NCI-H524 (cell line): ENCODE measurements around the gene ZNF267.
"Not testable (repeated sequence)": the region's sequence is repeated elsewhere in the genome, so short reads cannot be mapped to it uniquely, and the experiment has no call there.

Experiments used
- DNase-seq, 2 experiments: peaks; one replicate each; lab custom pipeline; 2025; lab: John Stamatoyannopoulos, UW

ZNF267 gene

DNA sequence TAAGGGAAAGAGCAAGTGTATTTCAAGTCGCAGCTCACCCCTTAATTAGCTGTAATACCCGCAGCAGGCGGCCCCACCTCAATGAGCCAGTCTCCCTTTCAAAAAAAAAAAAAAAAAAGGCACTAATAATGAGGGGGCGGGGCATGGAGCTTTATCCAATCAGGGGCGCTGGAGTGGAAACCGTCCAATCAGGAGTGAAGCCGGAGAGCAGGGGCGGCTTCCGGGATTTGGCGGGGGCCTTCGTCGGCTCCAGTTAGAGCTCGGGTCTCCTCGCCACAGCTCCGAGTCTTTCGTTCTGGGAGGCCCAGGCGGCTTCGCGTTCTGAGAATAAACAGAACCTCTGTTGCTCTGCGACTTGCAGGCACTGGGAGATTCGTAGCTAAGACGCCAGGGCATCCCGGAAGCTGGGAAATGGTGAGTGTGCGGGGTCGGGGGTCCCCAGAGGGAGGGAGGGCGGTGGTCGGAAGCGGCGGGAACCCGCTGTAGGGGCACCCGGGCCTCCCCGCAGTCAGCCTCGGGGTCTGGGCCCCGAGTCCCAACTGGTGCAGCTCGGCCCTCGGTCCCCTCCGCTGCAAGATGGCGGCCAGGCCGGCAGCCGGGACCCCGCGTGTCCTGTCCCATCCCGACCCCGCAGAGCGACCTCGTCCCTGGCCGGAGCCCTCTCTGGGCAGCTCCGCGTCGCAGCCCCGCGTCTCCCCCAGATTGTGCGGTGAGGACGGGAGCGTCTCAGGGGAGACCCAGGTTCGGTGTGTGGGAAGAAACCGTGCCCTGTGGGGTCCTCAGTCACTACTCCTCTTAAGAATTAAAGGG lies at the start of gene ZNF267:
ZNF267 (plus strand) TSS at position 252 of the 810 bp plus-strand sequence; CDS start at position 412, 160 bp downstream.
- peak; percentile 95 to 96 for DNase-seq

DNA sequence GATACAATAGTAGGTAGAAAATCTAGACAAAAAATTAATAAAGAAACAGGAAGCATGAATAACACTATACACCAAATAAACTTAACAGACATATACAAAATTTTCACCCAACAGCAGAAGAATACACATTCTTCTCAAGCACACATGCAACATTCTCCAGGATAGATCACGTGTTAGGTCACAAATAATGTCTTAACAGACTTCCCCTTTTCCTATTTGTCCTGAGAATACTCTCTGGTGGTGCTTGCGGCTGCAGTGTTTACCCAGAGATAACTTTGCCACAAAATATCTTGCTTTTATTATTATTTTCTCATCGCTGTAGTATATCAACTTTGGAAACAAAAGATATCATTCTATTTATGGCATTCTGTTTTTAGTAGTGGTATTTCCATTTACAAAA lies 40.6 kb upstream of the ZNF267 start:
- no peak for DNase-seq

DNA sequence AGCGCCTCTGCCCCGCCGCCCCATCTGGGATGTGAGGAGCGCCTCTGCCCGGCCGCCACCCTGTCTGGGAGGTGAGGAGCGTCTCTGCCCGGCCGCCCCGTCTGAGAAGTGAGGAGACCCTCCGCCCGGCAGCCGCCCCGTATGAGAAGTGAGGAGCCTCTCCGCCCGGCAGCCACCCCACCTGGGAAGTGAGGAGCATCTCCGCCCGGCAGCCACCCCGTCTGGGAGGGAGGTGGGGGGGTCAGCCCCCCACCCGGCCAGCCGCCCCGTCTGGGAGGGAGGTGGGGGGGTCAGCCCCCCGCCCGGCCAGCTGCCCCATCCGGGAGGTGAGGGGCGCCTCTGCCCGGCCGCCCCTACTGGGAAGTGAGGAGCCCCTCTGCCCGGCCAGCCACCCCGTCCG lies 37.2 kb upstream of the ZNF267 start:
- not testable (repeated sequence) for DNase-seq

DNA sequence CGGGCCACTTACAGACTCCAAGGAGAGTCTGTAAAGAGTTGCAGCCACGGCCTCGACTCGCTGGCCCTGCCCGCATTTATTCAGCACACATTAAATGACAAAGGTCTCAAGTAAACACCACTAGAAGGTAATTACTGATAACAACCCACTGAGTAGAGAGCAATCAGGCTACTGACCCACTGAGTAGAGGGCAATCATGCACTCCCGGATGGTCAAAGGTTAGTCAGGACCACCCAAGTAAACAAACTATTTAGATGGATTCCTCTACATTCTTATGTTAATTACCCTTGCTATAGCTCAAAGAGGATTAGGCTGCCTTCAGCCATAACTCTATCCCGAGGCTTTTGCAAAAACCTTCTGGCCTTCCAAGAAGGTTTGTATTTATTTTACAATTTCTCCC lies 30.7 kb upstream of the ZNF267 start:
- DNase-seq = no peak

DNA sequence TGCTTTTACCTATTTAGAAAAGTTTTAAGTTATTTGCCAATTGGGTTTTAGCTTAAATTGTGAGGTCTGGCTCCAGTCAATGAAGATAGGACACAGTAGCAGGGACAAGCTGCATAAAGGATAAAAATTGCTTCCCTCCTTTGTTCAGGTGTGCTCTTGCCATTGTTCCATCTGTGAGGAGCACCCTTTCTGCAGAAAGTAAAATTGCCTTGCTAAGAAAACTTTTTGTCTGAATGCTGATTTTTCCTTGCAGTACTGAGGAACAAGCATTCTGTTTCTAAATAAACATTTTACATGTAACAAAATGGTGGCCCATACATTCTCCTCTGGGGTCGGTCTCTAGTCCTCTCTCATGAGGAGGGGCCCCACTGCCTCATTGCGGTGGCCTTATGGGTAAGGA lies 25.0 kb upstream of the ZNF267 start:
- not testable (repeated sequence) for DNase-seq

DNA sequence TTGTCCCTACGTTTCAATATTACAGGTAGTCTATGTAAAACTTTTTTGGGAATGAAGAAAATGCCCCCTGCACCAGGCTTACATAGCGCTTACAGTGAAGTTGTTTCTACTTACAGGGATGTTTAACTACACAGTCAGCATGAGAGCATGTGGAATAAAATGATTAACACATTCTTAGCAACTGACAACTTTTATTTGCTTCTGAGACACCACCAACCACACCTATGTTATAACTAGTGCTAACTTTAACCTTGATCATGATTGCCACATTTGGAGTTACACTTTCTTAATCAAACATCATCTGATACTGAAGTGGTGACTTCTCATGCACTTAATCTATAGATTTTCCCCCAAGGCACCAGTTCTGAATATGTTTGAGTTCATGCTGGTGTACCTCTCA lies 20.3 kb upstream of the ZNF267 start:
- DNase-seq = no peak

DNA sequence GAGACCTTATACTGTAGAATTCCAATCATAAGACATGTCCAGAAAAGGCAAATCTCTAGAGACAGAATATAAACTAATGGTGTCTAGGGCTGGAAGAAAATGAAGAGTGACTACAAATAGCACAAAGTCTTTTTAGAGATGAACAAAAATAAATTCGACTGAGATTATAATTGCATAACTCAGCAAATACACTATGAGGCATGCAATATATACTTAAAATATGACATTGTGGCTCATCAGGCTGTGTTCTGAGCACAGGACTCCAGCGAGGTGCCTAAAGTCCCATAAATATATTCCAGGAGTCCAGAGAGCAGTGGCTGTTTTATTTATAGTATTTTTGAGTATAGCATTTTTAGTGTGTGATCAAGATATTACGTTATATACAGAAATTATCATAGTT lies 13.1 kb upstream of the ZNF267 start:
- DNase-seq = no peak

DNA sequence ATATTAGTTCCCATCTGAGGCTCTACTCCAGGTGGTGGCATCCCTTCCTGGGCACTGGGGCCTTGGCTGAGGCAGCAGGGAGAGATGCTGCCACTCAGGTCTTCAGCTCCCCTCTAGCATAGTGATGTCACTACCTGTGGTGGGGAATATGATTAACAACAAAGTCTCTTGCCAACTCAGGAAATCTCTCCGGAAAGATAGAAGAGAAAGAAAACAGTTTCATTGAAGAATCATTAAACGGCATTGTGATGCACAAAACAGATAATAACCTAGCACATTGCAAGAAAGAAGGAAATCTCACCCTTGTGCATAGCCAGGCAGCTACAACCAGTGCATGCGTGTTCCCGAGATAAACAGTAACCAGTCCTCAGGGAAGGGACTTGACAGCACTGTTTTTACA lies 12.2 kb upstream of the ZNF267 start:
- no peak for DNase-seq

DNA sequence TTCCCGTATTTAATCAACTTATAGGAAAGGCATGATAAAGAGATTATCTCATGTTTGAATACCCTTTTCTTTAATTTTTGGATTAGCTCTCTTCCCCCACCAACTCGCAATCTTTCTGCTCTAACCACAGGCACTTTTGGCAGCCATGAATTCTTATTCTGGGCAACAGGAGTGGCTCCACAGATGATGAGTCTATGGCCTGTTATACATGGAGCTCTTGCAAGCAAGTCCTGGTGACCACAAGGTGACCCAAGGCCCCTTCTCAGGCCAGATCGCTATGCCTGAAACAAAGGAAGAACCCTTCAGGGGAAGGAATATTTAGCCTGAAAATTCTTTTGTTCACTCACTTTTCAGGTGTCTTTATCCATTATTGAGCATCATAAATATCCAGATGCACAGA lies 10.8 kb upstream of the ZNF267 start:
- no peak for DNase-seq

DNA sequence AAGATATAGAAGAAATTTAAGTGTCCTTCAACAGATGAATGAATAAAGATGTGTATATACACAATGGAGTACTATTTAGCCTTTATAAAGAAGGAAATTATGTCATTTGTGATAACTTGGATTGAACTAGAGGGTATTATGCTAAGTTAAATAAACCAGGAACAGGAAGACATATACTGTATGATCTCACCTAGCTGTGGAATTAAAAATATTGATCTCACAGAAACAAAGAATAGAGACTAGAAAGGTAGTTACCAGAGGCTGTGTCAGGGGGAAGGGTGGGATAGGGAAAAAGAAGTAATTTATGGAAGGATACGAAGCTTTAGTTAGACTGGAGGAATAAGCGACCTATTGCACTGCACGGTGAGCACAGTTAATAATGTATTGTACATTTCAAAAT lies 5.4 kb upstream of the ZNF267 start:
- no peak for DNase-seq

DNA sequence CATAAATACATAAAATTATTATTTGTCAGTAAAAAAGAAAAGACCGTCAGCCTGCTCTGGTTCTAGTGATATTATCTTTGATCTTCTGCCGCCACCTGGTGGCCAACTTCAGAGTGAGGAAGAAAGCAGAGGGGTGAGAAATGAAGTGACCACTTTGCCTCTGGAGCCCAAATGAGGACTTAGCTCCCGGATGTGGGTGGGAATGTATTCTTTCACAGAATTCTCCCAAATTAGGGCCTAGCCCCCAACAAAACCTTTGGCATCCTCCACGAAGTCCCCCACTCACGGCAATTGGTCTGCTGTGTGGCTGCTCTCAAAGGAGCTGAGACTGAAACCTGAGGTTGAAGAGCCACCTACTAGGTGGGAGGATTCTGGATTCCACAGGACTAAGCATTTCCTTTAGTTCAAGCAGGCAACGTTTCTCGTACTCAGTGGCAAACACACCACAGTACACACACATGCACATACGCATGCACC lies 4.9 kb upstream of the ZNF267 start:
- peak; percentile 54 to 73 for DNase-seq

DNA sequence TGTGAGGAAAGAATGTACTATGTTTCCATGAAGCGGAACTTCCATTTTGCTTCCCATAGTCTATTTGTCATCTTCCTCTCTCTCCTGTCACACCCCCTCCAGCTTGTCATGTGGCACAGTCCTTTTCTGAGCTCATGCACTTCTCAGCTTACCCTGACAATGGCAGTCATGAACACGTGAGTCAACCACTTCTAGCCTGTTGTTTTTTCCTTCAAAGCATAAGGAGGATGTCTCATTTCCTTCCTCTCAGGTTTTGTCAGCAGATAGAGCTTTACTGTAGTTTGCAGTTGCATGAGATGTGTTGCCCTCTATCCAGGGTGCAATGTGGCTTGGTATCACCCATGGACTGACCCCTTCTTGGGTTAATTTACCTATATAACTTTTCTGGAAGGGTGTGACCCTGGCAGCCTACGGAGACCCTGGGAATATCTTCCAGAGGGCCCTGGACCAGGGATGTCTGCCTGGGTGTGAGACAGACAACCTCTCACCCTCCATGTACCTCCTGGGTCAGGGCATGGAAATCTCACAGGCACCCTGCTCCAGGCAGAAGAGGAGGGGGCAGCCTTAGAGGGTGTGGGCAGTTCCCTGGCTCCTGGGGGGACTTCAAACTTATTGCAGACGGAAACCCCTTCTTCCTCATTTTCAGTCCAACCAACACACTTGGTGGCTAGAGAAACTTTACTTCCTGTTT lies 4.0 kb upstream of the ZNF267 start:
- no peak for DNase-seq

DNA sequence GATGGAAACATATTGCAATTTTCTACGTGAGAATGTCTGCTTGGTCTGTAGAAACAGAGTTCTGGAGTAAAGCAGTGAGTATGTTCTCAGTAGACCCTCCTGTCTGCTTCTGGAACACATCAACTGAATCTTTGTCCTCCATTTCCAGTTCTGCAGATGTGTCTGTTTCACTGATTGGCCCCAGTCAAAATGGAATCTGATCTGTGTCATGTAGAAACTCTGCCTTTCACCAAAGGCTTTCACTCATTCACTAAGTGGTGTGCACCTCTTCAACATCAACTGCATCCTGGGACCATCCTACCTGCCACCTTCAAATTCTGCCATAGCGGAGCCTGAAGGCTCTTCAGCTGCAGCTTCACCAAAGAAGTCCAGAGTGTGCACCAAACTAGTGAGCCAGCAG lies 2.8 kb upstream of the ZNF267 start:
- no peak for DNase-seq

DNA sequence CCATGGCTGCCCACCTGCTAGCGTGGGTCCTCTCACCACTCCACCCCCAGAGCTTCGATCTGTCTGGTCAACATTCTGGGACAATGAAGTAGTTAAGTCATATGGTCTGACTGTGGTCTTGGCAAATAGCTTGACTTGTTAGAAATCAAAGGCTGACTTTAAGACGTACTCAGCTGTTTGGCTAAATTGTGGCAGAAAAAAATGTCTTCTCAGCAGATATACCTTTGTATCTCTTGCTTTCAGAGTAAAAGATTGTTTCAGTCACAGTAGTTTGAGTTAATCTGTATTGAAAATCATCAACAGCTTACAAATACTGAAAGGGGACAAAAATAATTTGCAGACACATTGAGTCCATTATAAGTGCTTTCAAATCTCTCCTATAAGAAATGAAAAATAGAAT lies 2.1 kb upstream of the ZNF267 start:
- DNase-seq = no peak

DNA sequence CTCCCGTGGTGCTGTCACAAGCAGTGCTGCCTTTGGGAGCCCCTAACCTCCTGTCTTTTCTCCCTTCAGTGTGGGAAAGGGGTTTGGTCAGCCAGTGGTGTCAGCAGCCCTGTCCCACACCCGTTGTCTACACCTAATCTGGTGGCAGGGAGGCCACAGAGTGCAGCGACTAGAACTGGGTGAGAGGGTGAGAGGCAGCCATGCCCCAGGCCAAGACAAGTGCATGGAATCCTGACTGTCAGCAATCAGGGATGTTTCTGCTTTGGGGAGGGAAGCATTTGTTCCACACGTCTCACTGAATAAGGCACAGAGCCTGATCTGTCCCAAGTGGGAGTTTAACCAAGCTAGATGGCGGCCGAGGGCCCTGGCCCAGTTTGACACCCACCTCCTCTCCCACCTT lies 1.4 kb upstream of the ZNF267 start:
- no peak for DNase-seq

DNA sequence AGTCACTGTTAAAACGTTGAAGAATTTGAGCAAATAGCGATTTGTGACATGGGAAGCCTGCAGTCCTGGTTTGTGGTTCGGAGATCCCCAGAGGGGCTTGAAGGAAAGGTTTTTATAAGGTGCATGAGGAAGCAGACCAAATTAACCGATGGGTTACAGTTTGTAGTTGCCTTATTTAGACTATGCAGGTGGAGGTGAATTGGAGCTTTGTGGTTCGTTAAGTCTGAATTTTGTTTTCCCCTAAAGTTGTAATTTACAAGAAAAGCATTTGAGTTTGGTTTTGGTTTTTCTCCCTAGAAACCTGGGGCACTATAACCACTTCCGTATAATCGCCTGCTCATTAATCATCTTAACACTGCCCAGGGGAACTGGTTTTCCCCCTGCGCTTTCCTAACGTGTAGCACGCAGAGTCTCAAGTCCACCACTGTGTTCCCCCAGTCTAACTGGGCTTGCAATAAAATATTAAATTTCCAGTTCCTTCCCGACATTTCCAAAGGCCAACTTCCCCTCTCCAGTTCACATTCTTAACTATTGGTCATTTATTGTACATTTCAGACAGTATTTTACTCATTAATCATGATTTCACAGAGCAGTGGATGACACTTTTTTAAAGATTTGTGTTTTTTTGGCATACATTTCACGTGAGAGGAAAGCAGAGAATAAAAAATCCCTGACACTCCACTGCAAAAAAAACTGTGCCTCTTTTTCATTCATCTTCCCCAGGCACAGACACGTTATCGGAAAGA lies 932 bp downstream of the ZNF267 start:
- DNase-seq = peak in 1 of 2 experiments; percentile 47

DNA sequence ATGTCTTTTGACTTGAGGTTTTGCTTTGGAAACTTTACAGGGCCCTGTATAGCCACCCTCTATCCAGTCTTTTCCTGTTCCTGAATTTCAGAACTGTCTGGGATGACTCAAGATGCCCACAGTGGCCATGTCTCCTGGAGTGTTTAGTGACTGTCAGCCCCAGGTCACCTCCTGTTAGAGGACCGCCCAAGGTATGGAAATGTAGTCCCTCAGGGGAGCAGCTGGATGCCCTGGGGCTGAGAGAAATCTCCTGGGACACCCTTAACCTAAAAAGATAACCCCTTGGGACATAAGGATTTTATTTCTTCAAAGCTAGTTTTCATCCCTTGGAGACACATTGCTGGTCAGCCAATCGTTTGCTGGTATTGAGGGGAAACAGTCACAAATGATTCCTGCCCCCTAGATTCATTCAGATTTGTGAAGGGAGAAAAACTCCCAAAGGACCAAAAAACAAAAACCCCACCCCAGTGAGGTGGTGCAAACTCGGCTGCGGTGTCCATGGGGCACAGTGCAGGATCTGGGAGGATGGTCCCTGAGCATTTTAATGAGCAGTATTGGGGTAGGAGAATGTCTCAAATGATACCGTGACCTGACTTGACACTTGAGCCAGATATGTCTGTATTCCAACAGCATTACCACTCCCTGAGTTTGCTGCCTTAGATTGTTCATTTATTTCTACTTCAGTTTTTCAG lies 1.7 kb downstream of the ZNF267 start:
- DNase-seq = no peak

DNA sequence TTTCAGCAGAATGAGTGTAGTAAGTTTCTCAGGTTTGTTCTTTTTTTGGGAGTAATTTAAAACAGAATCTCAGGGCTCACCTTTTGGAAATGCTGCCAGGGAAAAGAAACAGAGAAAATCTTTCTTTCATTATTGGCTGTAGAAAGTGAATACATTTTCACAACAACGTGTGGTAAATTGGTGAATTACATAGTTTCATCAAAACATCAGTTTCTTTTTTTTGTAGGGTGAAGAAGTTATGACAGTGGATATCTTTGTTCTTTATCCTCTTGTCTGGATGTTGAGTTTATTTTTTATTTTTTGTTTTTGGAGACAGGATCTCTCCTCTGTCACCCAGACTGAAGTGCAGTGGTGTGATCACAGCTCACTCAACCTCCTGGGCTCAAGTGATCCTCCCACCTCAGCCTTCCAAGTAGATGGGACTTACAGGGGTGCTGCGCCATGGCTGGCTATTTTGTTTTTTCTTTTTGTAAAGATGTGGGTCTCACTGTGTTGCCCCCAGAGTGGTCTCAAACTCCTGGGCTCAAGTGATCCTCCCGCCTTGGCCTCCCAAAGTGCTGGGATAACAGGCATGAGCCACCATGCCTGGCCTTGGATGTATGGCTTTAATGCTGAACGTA lies 2.4 kb downstream of the ZNF267 start:
- DNase-seq = no peak

DNA sequence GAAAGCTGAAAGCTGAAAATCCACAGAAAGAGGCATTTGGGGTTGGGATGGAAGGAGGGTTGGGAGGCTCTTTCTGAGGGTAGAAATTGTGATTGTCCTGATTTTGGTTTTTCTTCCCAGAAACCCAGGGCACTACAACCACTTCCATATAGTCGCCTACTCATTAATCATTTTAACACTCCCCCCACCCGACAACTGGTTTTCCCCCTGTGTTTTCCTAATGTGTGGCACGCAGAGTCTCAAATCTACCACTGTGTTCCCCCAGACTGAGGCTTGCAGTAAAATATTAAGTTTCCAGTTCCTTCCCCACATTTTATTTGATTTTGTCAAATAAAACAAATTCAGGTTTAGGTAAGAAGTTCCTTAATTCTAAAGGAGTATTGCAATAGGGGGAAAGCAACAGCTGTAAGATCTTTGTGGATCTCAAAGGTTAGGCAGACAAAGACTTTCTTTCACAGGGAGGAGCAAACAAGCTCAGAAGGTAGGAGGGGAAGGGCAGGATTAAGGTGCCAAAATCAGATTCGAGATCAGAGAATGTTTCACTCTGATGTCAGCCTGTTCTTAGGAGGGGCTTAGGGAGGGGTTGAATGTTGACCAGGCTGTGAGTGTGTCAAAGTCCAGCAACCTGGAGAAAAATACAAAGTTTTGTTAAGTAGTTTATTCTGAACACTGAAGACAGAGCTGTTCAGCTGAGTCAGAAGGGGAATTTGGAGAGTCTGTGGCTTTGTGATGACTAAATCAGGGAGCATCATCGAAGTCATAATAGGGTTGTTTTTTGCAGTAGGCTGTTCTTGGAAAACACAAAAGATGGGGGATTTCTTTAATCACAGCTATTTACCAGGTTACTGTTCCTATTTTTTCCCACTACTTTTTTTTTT lies 3.6 kb downstream of the ZNF267 start:
- no peak for DNase-seq

DNA sequence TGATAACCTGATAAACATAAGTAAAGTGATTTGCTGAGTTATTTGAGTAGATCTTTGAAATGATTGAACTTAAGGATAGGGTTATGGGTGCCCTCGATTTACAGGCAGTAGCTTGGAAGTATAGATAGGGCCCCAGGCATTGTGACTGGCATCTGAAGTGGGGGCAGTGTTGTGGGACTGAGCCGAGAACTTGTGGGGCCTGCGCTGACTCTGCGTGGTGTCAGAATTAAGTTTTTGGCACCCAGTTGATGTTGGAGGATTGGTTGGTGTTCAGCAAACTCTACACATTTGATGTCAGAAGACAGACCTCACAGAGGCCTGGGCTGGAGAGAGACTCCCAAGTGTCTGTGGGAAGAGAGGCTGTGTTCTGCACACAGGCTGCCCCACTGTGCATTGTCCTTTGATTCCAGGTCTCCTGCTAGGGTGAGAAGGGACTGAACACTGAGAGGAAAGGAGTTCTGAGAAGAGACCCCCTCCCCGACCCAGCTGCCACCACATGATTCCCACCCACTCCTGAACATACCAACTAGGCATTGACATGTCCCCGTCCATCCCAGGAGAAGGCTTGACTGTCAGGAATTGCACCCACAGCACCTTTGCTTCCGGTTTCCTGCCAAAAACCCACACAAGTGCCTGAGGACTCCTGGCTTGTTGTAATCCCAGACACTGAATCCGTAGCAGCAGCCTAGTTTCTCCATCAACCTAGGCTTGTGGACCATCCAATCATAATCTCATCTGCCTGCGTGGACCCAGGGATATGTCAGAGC lies 4.5 kb downstream of the ZNF267 start:
- DNase-seq = no peak
